Measurements from ENCODE around the gene DIS3L2.
"Not testable (repeated sequence)": the region's sequence is repeated elsewhere in the genome, so short reads cannot be mapped to it uniquely, and the experiment has no call there.

GRCh38 chr2:232385058-232385457 is 423.5 kb downstream of the DIS3L2 start:
- not testable (repeated sequence) for TF ChIP-seq EZH2 (IDR thresholded peaks at IDR 0.05; ENCODE audit: borderline replicate concordance, low read length); CTCF (IDR thresholded peaks at IDR 0.05; ENCODE audit: low read length)

Measured in OCI-LY1 (cell line).